Measurements from ENCODE around the gene KHDC4.
"Not testable (repeated sequence)": the region's sequence is repeated elsewhere in the genome, so short reads cannot be mapped to it uniquely, and the experiment has no call there.

The KHDC4 gene

GRCh38 chr1:155940993-155941844 lies 7.0 kb upstream of the KHDC4 start, which contains the start of gene RXFP4:
Gene RXFP4 (plus strand): TSS chr1:155941638. CDS start chr1:155941710, 72 bp downstream.
- peak; percentile 71 for DNase-seq (ENCODE audit: low read depth)

- peak; percentile 53 for DNase-seq (ENCODE audit: low read depth)
Observed at GRCh38 chr1:155940482-155940992, 6.3 kb upstream of the KHDC4 start.

GRCh38 chr1:155938220-155938627 lies 4.0 kb upstream of the KHDC4 start:
- DNase-seq (ENCODE audit: low read depth) = peak; percentile 53

- no peak for DNase-seq (ENCODE audit: low read depth)
Observed at GRCh38 chr1:155934936-155935590, 850 bp upstream of the KHDC4 start.

- no peak for DNase-seq (ENCODE audit: low read depth)
Observed at GRCh38 chr1:155933591-155934096, 569 bp downstream of the KHDC4 start.

GRCh38 chr1:155932487-155932886 lies 1.7 kb downstream of the KHDC4 start:
- no peak for DNase-seq (ENCODE audit: low read depth)

- DNase-seq (ENCODE audit: low read depth) = no peak
Observed at GRCh38 chr1:155932081-155932480, 2.1 kb downstream of the KHDC4 start.

- DNase-seq (ENCODE audit: low read depth) = no peak
Observed at GRCh38 chr1:155931332-155932038, 2.7 kb downstream of the KHDC4 start.

GRCh38 chr1:155930725-155931124 lies 3.5 kb downstream of the KHDC4 start:
- not testable (repeated sequence) for DNase-seq (ENCODE audit: low read depth)

- no peak for DNase-seq (ENCODE audit: low read depth)
Observed at GRCh38 chr1:155929057-155929456, 5.2 kb downstream of the KHDC4 start.

GRCh38 chr1:155925506-155925905 lies 8.7 kb downstream of the KHDC4 start:
- DNase-seq (ENCODE audit: low read depth) = no peak

GRCh38 chr1:155920717-155921116 lies 13.5 kb downstream of the KHDC4 start:
- DNase-seq (ENCODE audit: low read depth) = no peak

- DNase-seq (ENCODE audit: low read depth) = no peak
Observed at GRCh38 chr1:155919801-155920200, 14.4 kb downstream of the KHDC4 start.

- no peak for DNase-seq (ENCODE audit: low read depth)
Observed at GRCh38 chr1:155918660-155919059, 15.6 kb downstream of the KHDC4 start.

- no peak for DNase-seq (ENCODE audit: low read depth)
Observed at GRCh38 chr1:155913969-155914757, 20.1 kb downstream of the KHDC4 start.

- DNase-seq (ENCODE audit: low read depth) = no peak
Observed at GRCh38 chr1:155912056-155912536, 22.1 kb downstream of the KHDC4 start.

- peak; percentile 84 for DNase-seq (ENCODE audit: low read depth)
Observed at GRCh38 chr1:155911156-155912055, 22.8 kb downstream of the KHDC4 start, which contains the start of gene RIT1. Gene RIT1 (minus strand): TSS chr1:155911349. CDS start chr1:155910761, 588 bp downstream.

GRCh38 chr1:155910621-155911121 lies 23.5 kb downstream of the KHDC4 start:
- no peak for DNase-seq (ENCODE audit: low read depth)

GRCh38 chr1:155909894-155910293 lies 24.3 kb downstream of the KHDC4 start:
- DNase-seq (ENCODE audit: low read depth) = no peak

GRCh38 chr1:155904261-155904660 lies 30.0 kb downstream of the KHDC4 start:
- DNase-seq (ENCODE audit: low read depth) = no peak
